ENCODE measurements around the gene AZIN2.

DNA sequence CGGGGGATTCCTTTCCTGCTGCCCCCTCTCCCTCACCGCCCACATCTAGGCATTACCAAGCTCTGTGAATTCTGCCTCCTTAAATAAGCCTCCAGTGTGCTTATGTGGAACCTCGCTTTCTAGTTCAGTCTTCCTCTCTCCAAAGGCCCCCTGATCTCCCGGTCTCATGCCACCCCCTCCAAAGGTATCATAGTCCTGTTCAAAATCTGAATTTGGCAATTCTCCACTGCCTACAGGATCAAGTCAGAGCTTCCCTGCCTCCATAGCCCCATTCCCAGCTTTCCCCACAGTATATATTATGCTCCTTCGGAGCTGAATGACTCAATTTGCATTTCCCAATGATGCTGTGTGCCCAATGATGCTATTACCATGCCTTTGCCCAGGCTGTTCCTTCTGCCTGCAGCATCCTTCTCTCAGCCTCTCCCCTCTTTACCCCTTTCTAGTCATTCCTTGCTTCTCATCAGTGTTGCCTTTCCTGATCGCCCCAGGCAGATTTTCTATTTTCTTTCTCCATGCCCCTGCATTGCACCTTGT, 1.7 kb downstream of the AZIN2 start:
- TF ChIP-seq POLR2A (IDR thresholded peaks at IDR 0.05) (no peak), CTCF (IDR thresholded peaks at IDR 0.05) (no peak)
